HL-60 (cell line): ENCODE results near the gene ATF6B.

Experiments used
- GABPA ChIP-seq: IDR thresholded peaks from 2 replicates; pipeline ENCODE4 v1.6.1; 2012; ENCODE audit warnings: low read depth
- POLR2AphosphoS5 ChIP-seq: IDR thresholded peaks from 2 replicates; pipeline ENCODE4 v1.6.1; 2012; ENCODE audit warnings: low read depth
- SPI1 ChIP-seq: IDR thresholded peaks from 2 replicates; pipeline ENCODE4 v1.6.1; 2012; ENCODE audit warnings: low read depth, mild to moderate bottlenecking, borderline replicate concordance
- TF ChIP-seq, protein P1 (sequence below): IDR thresholded peaks from one replicate; pipeline ENCODE4 v1.5.1; 2011; ENCODE audit warnings: low read length, control low read depth, inconsistent platforms; ENCODE audit not compliant: insufficient read depth
- TF ChIP-seq, protein P2 (sequence below): IDR thresholded peaks from 2 replicates; pipeline ENCODE4 v1.6.1; 2012; ENCODE audit warnings: low read depth; ENCODE audit not compliant: insufficient replicate concordance

DNA sequence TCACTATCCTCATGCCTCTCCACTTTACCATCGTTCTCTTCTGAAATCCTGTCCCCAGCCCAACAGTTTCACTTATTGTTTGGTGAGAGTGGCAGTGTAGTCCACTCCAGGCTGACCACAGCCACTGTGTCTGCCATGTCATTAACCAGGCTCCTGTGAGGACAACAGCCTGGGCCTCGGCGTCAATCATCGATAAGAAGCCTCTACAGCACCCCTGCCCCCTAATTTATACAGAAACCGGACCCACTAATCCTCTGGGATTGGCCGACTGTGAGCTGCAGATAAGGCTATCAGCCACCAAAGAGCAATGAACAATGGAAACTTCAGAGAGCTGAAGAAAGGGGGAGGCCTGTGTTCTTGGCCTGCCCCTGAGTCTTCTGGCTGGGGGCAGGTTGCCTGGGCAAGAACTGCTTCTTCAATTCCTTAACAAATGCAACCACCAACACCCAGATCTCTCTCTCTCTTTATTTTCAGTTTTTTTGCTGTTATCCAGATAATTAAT lies 39.8 kb upstream of the ATF6B start:
- TF ChIP-seq, protein P1, sequence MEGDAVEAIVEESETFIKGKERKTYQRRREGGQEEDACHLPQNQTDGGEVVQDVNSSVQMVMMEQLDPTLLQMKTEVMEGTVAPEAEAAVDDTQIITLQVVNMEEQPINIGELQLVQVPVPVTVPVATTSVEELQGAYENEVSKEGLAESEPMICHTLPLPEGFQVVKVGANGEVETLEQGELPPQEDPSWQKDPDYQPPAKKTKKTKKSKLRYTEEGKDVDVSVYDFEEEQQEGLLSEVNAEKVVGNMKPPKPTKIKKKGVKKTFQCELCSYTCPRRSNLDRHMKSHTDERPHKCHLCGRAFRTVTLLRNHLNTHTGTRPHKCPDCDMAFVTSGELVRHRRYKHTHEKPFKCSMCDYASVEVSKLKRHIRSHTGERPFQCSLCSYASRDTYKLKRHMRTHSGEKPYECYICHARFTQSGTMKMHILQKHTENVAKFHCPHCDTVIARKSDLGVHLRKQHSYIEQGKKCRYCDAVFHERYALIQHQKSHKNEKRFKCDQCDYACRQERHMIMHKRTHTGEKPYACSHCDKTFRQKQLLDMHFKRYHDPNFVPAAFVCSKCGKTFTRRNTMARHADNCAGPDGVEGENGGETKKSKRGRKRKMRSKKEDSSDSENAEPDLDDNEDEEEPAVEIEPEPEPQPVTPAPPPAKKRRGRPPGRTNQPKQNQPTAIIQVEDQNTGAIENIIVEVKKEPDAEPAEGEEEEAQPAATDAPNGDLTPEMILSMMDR: no peak
- TF ChIP-seq, protein P2, sequence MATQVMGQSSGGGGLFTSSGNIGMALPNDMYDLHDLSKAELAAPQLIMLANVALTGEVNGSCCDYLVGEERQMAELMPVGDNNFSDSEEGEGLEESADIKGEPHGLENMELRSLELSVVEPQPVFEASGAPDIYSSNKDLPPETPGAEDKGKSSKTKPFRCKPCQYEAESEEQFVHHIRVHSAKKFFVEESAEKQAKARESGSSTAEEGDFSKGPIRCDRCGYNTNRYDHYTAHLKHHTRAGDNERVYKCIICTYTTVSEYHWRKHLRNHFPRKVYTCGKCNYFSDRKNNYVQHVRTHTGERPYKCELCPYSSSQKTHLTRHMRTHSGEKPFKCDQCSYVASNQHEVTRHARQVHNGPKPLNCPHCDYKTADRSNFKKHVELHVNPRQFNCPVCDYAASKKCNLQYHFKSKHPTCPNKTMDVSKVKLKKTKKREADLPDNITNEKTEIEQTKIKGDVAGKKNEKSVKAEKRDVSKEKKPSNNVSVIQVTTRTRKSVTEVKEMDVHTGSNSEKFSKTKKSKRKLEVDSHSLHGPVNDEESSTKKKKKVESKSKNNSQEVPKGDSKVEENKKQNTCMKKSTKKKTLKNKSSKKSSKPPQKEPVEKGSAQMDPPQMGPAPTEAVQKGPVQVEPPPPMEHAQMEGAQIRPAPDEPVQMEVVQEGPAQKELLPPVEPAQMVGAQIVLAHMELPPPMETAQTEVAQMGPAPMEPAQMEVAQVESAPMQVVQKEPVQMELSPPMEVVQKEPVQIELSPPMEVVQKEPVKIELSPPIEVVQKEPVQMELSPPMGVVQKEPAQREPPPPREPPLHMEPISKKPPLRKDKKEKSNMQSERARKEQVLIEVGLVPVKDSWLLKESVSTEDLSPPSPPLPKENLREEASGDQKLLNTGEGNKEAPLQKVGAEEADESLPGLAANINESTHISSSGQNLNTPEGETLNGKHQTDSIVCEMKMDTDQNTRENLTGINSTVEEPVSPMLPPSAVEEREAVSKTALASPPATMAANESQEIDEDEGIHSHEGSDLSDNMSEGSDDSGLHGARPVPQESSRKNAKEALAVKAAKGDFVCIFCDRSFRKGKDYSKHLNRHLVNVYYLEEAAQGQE: no peak
- TF ChIP-seq GABPA (no peak), POLR2AphosphoS5 (no peak), SPI1 (no peak)
